GM18951 (cell line): Measurements from ENCODE around the gene FAM149A.

ENCODE experiments used
- POLR2A ChIP-seq: IDR thresholded peaks from 4 replicates; pipeline ENCODE4 v1.6.1; 2011; ENCODE audit warnings: mild to moderate bottlenecking; ENCODE audit not compliant: insufficient read length, insufficient read depth; ENCODE audit errors: extremely low read depth
- in situ Hi-C: fragments of 300-500 bp; cut with MboI; formaldehyde crosslinking; loops from one replicate; pipeline ENCODE4 v1.12.0; 2022; ENCODE audit warnings: low sequenced_read_pairs, mixed read lengths, inconsistent platforms; ENCODE audit not compliant: unreplicated experiment

Gene FAM149A

GRCh38 chr4:186189656-186190055 is 85.2 kb downstream of the FAM149A start:
- in situ Hi-C loops: no loop called here
- TF ChIP-seq POLR2A: peak; percentile 24

- in situ Hi-C loops: no loop called here
- no peak for TF ChIP-seq POLR2A
Observed at GRCh38 chr4:186190581-186191199, 86.2 kb downstream of the FAM149A start.

- in situ Hi-C loops: no loop called here
- TF ChIP-seq POLR2A: peak; percentile 84
Observed at GRCh38 chr4:186191200-186192065, 86.9 kb downstream of the FAM149A start, which contains the start of gene CYP4V2. Gene CYP4V2 (plus strand): TSS chr4:186191567. CDS start chr4:186191824, 257 bp downstream.

GRCh38 chr4:186192066-186192612 is 87.6 kb downstream of the FAM149A start:
- no peak for TF ChIP-seq POLR2A
- in situ Hi-C loops: no loop called here

GRCh38 chr4:186193851-186194250 is 89.3 kb downstream of the FAM149A start:
- in situ Hi-C loops: no loop called here
- TF ChIP-seq POLR2A: no peak

- no peak for TF ChIP-seq POLR2A
- in situ Hi-C loops: no loop called here
Observed at GRCh38 chr4:186196063-186196462, 91.6 kb downstream of the FAM149A start.

- no peak for TF ChIP-seq POLR2A
- in situ Hi-C loops: no loop called here
Observed at GRCh38 chr4:186200516-186200915, 96.0 kb downstream of the FAM149A start.

GRCh38 chr4:186201010-186201409 is 96.5 kb downstream of the FAM149A start:
- in situ Hi-C loops: no loop called here
- TF ChIP-seq POLR2A: no peak

GRCh38 chr4:186201535-186202230 is 97.2 kb downstream of the FAM149A start:
- in situ Hi-C loops: no loop called here
- TF ChIP-seq POLR2A: no peak

GRCh38 chr4:186202490-186203140 is 98.1 kb downstream of the FAM149A start:
- in situ Hi-C loops: no loop called here
- no peak for TF ChIP-seq POLR2A

GRCh38 chr4:186203406-186203805 is 98.9 kb downstream of the FAM149A start:
- in situ Hi-C loops: no loop called here

GRCh38 chr4:186204103-186204559 is 99.6 kb downstream of the FAM149A start:
- in situ Hi-C loops: no loop called here
- no peak for TF ChIP-seq POLR2A

More at GRCh38 chr4:186203406-186203805, 98.9 kb downstream of the FAM149A start:
- TF ChIP-seq POLR2A: no peak
